GM12873 (cell line): ENCODE measurements around the gene PARD3.

Source experiments
- TF ChIP-seq, protein P1 (sequence below): IDR thresholded peaks from 2 replicates; pipeline ENCODE4 v1.5.1; 2012; ENCODE audit warnings: low read depth, mild to moderate bottlenecking, moderate library complexity, low read length, control low read depth; ENCODE audit not compliant: insufficient read depth; ENCODE audit errors: missing control alignments

Gene PARD3

DNA sequence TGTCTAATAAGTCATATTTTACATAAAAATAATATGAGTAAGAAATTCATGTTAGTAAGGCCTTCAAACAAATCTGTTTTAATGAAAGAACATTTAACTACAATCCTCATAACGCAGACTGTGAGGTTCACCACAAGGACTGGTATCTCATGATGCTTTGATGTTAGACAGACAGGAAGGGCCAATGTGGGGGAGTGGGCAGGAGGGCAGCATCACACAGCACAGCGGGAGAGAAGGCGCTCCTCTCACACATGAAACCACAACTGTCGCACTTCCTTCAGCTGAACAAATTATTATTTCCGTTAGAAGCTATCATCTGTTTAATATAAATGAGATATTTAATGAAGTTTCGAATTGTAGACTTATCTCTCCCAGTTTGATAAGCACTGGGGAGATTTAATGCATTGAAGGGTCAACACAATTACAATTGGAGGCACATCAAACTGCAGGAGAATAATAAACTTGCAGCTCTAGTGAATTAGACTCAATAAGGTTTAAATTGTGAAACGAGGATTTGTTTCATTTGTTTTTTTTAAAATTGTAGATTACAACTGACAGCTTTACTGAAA lies 466.1 kb downstream of the PARD3 start:
- TF ChIP-seq, protein P1, sequence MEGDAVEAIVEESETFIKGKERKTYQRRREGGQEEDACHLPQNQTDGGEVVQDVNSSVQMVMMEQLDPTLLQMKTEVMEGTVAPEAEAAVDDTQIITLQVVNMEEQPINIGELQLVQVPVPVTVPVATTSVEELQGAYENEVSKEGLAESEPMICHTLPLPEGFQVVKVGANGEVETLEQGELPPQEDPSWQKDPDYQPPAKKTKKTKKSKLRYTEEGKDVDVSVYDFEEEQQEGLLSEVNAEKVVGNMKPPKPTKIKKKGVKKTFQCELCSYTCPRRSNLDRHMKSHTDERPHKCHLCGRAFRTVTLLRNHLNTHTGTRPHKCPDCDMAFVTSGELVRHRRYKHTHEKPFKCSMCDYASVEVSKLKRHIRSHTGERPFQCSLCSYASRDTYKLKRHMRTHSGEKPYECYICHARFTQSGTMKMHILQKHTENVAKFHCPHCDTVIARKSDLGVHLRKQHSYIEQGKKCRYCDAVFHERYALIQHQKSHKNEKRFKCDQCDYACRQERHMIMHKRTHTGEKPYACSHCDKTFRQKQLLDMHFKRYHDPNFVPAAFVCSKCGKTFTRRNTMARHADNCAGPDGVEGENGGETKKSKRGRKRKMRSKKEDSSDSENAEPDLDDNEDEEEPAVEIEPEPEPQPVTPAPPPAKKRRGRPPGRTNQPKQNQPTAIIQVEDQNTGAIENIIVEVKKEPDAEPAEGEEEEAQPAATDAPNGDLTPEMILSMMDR = no peak

DNA sequence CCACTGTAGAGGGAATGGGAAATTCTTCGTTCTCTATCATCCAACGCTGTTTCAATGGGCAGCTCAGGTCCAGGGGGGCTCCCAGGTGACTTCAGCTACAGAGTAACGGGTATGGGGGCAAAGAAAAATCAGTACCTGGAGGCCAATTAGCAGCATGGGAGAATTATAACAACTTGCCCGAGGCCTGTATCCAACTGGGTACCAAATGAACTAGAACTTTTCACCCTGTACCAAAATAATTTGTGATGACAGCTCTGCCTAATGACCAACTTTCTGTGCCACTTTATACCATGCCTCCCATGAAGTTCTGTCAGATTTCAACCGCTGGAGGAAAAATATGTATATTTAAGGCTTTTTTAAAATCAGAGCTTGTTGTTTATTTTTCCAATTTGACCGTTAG lies 467.1 kb downstream of the PARD3 start:
- TF ChIP-seq, protein P1 = no peak

DNA sequence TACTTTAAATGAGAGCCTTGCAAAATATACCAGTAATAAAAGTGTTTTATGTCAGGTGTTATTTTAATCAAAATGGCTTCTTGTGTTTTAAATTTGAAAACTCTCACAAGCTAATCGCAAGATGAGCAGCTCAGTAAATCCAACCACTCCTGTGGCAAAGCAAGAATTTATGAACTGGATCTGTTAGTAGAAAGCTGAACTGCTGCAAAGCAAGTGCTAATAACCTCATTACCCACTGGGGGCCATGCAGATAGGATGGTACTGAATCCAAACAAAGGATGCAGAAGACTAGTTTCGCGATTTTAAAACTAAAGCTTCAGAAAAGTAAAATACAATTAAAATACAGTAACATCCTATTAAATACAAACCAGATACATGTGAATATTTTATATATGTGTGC lies 468.0 kb downstream of the PARD3 start:
- TF ChIP-seq, protein P1 = no peak

DNA sequence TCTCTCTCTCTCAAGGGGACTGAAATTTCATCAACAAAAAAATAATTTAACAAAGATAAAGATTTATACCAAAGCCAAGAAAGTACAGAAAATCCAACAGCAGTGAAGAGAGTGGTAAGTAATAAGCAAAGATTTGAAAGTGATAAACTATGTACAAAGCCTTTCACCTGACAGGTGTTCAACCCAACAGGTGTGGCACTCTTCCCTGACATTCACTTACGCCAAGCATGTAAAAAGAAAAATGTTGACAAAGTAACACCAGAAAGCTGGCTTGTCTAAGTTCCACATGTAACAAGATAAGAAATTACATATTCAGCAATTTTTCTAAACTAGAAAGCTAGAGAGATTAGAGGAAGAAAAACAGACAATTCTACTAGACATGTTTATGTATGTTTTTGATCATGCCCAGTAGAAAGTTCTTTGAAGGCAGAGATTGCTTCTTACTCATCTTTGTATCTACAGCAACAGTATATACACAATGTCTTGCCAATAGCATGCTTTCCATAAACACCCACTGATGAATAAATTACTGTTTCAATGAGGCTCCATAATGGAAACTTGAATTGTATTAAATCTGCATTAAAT lies 468.5 kb downstream of the PARD3 start:
- TF ChIP-seq, protein P1 = no peak

DNA sequence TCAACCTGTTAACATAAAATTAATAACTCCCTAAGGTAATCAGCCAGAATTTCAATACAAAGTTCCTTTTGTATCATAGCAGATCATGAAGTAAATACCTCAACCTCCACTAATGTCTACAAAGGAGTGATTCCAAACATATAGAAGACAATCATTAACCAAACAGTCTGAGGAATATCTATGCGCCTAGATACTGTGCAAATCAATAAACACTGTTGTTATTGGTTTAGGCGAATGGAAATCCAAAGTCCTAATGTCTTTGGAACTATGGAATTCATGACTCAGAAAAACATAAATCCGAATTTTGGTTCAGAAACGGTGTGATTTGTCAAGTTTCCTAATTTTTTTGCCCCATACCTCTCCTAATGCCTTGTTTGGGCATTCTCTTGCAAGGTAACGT lies 469.7 kb downstream of the PARD3 start:
- TF ChIP-seq, protein P1 = no peak

DNA sequence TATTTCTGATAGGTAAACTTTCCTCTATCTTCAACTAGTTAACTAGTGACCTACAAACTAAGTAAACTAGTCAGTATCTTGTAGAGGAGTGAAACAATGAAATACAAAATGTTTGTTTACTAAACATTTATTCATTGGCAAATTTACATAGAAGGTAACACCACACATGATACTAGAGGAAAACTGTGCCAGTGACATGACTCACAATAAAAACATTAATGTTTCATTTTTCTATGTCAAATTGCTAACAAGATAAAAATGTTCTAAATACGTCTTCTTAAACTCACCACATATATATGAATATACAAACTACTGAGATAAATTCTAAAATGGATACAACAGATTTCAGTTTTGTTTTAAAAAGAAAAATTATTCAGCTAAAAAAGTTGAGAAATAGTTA lies 471.3 kb downstream of the PARD3 start:
- TF ChIP-seq, protein P1 = no peak

DNA sequence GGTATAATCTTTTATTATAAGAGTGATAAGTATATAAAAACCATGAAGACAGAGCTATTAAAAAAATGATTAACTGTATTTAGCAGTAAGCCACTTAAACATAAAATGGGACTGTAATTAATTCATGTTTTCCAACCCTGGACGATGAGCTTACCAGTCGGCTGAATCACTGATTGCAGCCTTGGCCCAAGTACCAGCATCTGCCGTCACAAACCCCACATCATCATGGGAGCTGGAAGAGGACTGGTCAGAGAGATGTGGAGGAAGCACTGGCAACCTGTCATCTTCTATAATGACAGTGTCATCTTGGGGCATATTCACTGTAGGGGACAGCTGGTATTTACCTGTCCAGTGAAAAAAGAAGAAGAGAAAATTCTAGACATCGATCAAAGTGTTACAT lies 473.6 kb downstream of the PARD3 start:
- TF ChIP-seq, protein P1 = no peak

DNA sequence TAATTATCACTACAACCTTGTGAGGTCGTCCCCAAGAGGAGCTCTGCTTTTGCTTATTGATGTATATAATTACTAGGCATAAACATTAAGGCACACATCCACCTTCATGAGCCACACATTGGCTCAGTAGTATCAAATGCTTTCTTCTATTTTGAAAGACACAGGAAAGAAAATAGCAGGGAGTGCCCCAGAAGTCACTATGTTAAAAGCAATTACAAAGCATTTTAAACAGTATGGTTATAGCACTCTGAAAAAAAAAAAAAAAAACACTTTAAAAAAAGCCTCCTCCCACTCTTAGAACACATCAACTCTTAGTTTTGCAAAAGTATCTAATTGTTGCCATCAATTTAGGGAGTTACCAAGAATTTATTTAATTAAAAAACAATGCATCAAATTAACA lies 474.2 kb downstream of the PARD3 start:
- TF ChIP-seq, protein P1 = no peak
